Thyroid gland (tissue), 4 donors: ENCODE results near the gene TET3.

Experiments
- POLR2A ChIP-seq, 2 donors: fragments of 450-650 bp; IDR thresholded peaks; one replicate each; pipeline ENCODE4 v1.6.1; 2017; ENCODE audit warnings: antibody characterized with exemption in 2 of 2, mild to moderate bottlenecking in 2 of 2, moderate library complexity in 1 of 2
- TF ChIP-seq, protein P1 (sequence below), 6 experiments: fragments of 200-600 bp in 3 of 6; fragments of 450-650 bp in 3 of 6; sonication (generic) in 3 of 6; IDR thresholded peaks; one replicate each; pipeline ENCODE4 v1.5.1; 2016 to 2019; ENCODE audit warnings: antibody characterized with exemption in 6 of 6, mild to moderate bottlenecking in 2 of 6, inconsistent platforms in 1 of 6, moderate library complexity in 1 of 6

DNA sequence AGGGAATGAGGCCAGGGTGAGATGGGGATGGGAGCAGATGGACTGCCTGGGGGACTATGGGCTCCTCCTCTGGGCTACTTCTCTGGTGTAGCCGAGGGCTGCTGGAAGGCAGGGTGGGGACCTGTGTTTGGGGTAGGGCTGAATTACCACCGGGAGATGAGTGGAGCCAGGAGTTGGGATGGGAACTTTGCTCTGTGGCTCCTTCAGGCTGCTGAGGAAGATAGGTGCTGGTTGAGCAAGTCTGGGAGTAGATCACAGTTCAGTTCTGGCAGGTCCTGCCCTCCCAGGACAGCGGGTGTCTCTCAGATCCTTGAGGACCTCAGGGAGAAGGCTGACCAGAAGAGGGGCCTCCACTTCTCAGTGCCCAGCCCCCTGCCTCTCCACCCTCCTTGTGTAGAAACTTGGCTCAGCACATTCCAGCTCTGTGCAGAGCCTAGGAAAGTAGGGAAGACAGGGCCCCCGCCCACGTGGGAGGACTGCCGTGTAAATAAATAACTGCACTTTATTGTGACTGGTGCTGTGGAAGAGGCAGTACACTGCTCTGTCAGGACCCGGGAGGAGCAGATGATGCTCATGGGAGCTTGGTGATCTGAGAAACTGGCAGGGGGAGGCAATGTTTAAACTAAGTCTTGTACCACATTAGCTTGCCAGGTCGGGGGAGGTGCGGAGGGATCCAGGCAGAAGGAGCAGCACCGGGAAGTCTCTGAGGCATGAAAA, 15.3 kb downstream of the TET3 start:
- TF ChIP-seq, protein P1, sequence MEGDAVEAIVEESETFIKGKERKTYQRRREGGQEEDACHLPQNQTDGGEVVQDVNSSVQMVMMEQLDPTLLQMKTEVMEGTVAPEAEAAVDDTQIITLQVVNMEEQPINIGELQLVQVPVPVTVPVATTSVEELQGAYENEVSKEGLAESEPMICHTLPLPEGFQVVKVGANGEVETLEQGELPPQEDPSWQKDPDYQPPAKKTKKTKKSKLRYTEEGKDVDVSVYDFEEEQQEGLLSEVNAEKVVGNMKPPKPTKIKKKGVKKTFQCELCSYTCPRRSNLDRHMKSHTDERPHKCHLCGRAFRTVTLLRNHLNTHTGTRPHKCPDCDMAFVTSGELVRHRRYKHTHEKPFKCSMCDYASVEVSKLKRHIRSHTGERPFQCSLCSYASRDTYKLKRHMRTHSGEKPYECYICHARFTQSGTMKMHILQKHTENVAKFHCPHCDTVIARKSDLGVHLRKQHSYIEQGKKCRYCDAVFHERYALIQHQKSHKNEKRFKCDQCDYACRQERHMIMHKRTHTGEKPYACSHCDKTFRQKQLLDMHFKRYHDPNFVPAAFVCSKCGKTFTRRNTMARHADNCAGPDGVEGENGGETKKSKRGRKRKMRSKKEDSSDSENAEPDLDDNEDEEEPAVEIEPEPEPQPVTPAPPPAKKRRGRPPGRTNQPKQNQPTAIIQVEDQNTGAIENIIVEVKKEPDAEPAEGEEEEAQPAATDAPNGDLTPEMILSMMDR (IDR thresholded peaks at IDR 0.05), result no peak
- no peak for TF ChIP-seq POLR2A (IDR thresholded peaks at IDR 0.05)
